Upper lobe of left lung (tissue), 4 donors: Measurements from ENCODE around the gene PARVB.

Source experiments
- POLR2AphosphoS5 ChIP-seq, 2 donors: sonication (generic); formaldehyde crosslinking; IDR thresholded peaks; one replicate each; pipeline ENCODE4 v1.5.1; 2017; ENCODE audit warnings: antibody characterized with exemption in 2 of 2
- TF ChIP-seq, protein P1 (sequence below), 6 experiments: fragments of 450-650 bp in 4 of 6; fragments of 200-600 bp in 2 of 6; sonication (generic) in 2 of 6; IDR thresholded peaks; one replicate each; pipeline ENCODE4 v1.5.1; 2016 to 2019; ENCODE audit warnings: antibody characterized with exemption in 6 of 6

DNA sequence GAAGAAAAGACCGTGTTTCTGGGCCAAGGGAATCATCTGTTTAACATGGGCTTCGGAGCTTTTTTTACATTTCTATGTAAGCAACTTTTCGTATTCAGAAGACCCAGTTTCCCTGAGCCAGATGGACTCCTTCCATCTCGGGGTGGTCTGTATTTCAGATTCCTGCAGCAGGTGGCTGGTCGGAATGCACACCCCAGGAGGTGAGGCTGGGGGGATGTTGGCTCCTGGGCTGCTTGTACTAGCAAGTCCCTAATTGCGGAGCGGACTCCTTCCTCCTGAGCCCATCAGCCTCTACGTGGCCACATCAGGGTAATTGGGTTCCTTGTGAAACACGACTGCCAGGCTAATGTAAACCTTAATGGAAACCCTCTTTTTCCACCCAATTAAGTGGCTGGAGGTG is 58.7 kb downstream of the PARVB start:
- TF ChIP-seq, protein P1, sequence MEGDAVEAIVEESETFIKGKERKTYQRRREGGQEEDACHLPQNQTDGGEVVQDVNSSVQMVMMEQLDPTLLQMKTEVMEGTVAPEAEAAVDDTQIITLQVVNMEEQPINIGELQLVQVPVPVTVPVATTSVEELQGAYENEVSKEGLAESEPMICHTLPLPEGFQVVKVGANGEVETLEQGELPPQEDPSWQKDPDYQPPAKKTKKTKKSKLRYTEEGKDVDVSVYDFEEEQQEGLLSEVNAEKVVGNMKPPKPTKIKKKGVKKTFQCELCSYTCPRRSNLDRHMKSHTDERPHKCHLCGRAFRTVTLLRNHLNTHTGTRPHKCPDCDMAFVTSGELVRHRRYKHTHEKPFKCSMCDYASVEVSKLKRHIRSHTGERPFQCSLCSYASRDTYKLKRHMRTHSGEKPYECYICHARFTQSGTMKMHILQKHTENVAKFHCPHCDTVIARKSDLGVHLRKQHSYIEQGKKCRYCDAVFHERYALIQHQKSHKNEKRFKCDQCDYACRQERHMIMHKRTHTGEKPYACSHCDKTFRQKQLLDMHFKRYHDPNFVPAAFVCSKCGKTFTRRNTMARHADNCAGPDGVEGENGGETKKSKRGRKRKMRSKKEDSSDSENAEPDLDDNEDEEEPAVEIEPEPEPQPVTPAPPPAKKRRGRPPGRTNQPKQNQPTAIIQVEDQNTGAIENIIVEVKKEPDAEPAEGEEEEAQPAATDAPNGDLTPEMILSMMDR (IDR thresholded peaks at IDR 0.05): no peak
- TF ChIP-seq POLR2AphosphoS5 (IDR thresholded peaks at IDR 0.05): no peak
